Colonic mucosa (tissue), 4 donors: ENCODE results near the gene FOXS1. TPM values are rescaled to one million over a fixed set of nuclear protein-coding genes. Genes with fewer than 3 reads are reported as not detected.

ENCODE experiments used
- DNase-seq: peaks from one replicate; pipeline ENCODE4 v3.0.0-alpha.2; 2020
- H3K27ac ChIP-seq: fragments of 200-600 bp; one replicate; pipeline ENCODE4 v1.8.0; 2021
- H3K27me3 ChIP-seq: fragments of 200-600 bp; one replicate; pipeline ENCODE4 v1.8.0; 2021
- H3K36me3 ChIP-seq: fragments of 200-600 bp; one replicate; pipeline ENCODE4 v1.8.0; 2021
- H3K4me1 ChIP-seq: fragments of 200-600 bp; one replicate; pipeline ENCODE4 v1.8.0; 2021; ENCODE audit warnings: mild to moderate bottlenecking
- H3K4me3 ChIP-seq: fragments of 200-600 bp; one replicate; pipeline ENCODE4 v1.8.0; 2021
- H3K9ac ChIP-seq, 2 donors: one replicate each; pipeline ENCODE4 v1.7.0; 2013; ENCODE audit warnings: control low read depth in 2 of 2, low read depth in 2 of 2, low read length in 2 of 2
- H3K9me3 ChIP-seq: fragments of 200-600 bp; one replicate; pipeline ENCODE4 v1.8.0; 2021
- CTCF ChIP-seq: fragments of 200-600 bp; IDR thresholded peaks from one replicate; pipeline ENCODE4 v1.8.0; 2022; ENCODE audit warnings: antibody characterized with exemption, mild to moderate bottlenecking
- intact Hi-C: fragments of 100-400 bp; cut with DNase I; formaldehyde crosslinking; loops from one replicate; pipeline ENCODE4 v1.14.1; 2022
- total RNA-seq, 2 donors: library from RNA; stranded (reverse); fragmentation: NEBNext Ultra II Directional in 1 of 2; extraction: Animal tissue kit (Norgen Biotek cat#: 25700) in 1 of 2; gene quantifications; one replicate each; pipeline ENCODE4 v1.2.1, GENCODE V29; 2021
- donor health status: healthy.
- donor health status: DM: no; HTN: no; CAD: no.
- donor health status: DM: no; HTN: no; CAD: no.

The FOXS1 gene
- total RNA-seq, 2 donors from 2014 or later = 0.20 to 0.48 TPM

GRCh38 chr20:31860390-31861134 lies 15.2 kb upstream of the FOXS1 start:
- peaks cover 4% of the 10 kb centered on the region for H3K27me3 ChIP-seq
- peaks cover 7% of the 10 kb centered on the region for H3K4me1 ChIP-seq
- H3K36me3 ChIP-seq = no peaks in the 10 kb centered on the region
- H3K9ac ChIP-seq = peak overlapping the region in 1 of 2 donors; percentile 61
- no peak for DNase-seq
- no peak overlapping the region for H3K27ac ChIP-seq
- no peak for TF ChIP-seq CTCF
- H3K4me3 ChIP-seq = peak overlapping the region; percentile 53
- no peaks in the 10 kb centered on the region for H3K9me3 ChIP-seq
- intact Hi-C loops = no loop called here

- H3K4me1 ChIP-seq = peaks cover 7% of the 10 kb centered on the region
- no peaks in the 10 kb centered on the region for H3K36me3 ChIP-seq
- H3K9me3 ChIP-seq = no peaks in the 10 kb centered on the region
- DNase-seq = no peak
- H3K4me3 ChIP-seq = no peak overlapping the region
- H3K9ac ChIP-seq = no peak overlapping the region
- H3K27ac ChIP-seq = no peak overlapping the region
- intact Hi-C loops = loop anchor here (10.0 kb wide), 1 partner anchor 175 kb away; no protein-coding TSS in a partner anchor
- H3K27me3 ChIP-seq = peaks cover 4% of the 10 kb centered on the region
- TF ChIP-seq CTCF = no peak
Observed at GRCh38 chr20:31859998-31860380, 14.6 kb upstream of the FOXS1 start.

- no peak for DNase-seq
- no peak for TF ChIP-seq CTCF
- H3K9me3 ChIP-seq = no peaks in the 10 kb centered on the region
- H3K36me3 ChIP-seq = no peaks in the 10 kb centered on the region
- intact Hi-C loops = loop anchor here (10.0 kb wide), 1 partner anchor 175 kb away; no protein-coding TSS in a partner anchor
- H3K27ac ChIP-seq = no peak overlapping the region
- no peak overlapping the region for H3K9ac ChIP-seq
- H3K4me1 ChIP-seq = peaks cover 7% of the 10 kb centered on the region
- H3K27me3 ChIP-seq = peaks cover 4% of the 10 kb centered on the region
- no peak overlapping the region for H3K4me3 ChIP-seq
Observed at GRCh38 chr20:31859266-31859997, 14.0 kb upstream of the FOXS1 start.

DNA sequence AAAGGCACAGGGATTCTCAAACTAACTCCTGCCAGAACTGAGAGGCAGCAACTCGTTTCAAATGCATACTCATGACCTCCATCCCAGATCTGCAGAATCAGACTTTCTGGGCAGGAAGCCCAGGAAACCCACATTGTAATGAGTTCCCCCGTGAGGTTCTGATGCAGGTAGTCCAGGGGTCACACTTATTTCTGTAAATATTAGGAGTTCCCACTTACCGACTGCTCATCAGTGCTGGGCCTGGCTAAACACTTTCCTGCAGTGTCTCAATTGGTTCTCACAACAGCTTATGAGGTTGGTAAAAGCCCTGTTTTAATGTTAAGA lies 13.3 kb upstream of the FOXS1 start:
- no peaks in the 10 kb centered on the region for H3K36me3 ChIP-seq
- no peak for TF ChIP-seq CTCF
- peaks cover 4% of the 10 kb centered on the region for H3K27me3 ChIP-seq
- H3K4me1 ChIP-seq = peaks cover 7% of the 10 kb centered on the region
- H3K9ac ChIP-seq = no peak overlapping the region
- intact Hi-C loops = loop anchor here (10.0 kb wide), 1 partner anchor 176 kb away; no protein-coding TSS in a partner anchor
- no peak overlapping the region for H3K27ac ChIP-seq
- H3K9me3 ChIP-seq = no peaks in the 10 kb centered on the region
- DNase-seq = no peak
- H3K4me3 ChIP-seq = no peak overlapping the region

GRCh38 chr20:31857861-31858759 lies 12.7 kb upstream of the FOXS1 start:
- Histone ChIP-seq H3K27ac (no peak overlapping the region), H3K36me3 (no peaks in the 10 kb centered on the region), H3K4me3 (no peak overlapping the region), H3K9ac (no peak overlapping the region), H3K4me1 (peaks cover 7% of the 10 kb centered on the region), H3K9me3 (no peaks in the 10 kb centered on the region), H3K27me3 (peaks cover 4% of the 10 kb centered on the region)
- intact Hi-C loops = loop anchor here (10.0 kb wide), 1 partner anchor 177 kb away; no protein-coding TSS in a partner anchor
- no peak for TF ChIP-seq CTCF
- DNase-seq = no peak
